GM18870 (cell line): ENCODE measurements around the gene PA2G4.
"Not testable (repeated sequence)": the region's sequence is repeated elsewhere in the genome, so short reads cannot be mapped to it uniquely, and the experiment has no call there.

ENCODE experiments used
- ATAC-seq: cut with Tn5 transposase; IDR thresholded peaks from one replicate; pipeline ENCODE4 v1.9.1; 2021; ENCODE audit warnings: moderate library complexity; ENCODE audit not compliant: unreplicated experiment

Gene PA2G4

GRCh38 chr12:56098592-56098991, 5.8 kb upstream of the PA2G4 start:
- ATAC-seq, result no peak

DNA sequence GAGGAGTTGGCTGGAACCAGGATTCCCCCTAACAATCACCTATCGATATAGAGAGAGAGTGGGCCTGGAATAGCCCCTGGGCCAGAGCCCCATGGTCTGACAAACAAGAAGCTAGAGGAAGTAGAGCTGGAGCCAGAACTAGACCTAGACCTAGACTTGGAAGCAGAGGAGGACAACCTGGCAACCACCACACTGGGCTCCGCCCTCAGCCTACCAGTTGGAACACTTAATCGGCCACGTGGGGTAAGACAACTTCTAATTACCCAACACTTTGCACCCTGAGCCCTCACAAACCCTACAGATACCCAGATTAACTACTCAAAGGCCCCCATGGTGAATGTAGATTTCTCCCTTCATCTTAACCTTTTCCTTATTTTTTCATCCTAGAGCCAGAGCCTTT, 4.6 kb upstream of the PA2G4 start:
- no peak for ATAC-seq

DNA sequence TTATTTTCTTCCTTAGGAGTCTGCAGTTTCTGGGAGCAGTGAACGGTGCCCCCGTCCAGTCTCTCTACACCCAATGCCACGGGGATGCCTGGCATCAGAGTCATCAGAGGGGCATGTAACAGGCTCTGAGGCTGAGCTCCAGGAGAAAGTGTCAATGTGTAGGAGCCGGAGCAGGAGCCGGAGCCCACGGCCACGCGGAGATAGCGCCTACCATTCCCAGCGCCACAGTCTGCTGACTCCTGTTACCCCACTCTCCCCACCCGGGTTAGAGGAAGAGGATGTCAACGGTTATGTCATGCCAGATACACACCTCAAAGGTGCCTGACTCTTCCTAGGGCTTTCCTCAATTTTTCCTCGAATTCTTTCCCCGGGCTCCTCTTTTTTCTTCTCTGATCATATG, 3.3 kb upstream of the PA2G4 start:
- no peak for ATAC-seq

DNA sequence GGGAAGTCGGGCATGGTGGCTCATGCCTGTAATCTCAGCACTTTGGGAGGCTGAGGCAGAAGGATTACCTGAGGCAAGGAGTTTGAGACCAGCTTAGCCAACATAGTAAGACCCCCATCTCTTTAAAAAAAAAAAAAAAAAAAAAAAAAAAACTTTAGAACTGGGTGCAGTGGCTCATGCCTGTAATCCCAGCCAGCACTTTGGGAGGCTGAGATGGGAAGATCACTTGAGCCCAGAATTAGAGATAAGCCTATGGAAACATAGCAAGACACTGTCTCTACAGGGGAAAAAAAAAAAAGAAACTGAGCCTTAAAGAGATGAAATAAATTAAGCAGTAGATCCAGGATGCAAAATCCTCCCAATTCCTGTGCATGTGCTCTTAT, 1.7 kb upstream of the PA2G4 start:
- no peak for ATAC-seq

- ATAC-seq, result no peak
Observed at GRCh38 chr12:56103066-56103711, 1.2 kb upstream of the PA2G4 start.

DNA sequence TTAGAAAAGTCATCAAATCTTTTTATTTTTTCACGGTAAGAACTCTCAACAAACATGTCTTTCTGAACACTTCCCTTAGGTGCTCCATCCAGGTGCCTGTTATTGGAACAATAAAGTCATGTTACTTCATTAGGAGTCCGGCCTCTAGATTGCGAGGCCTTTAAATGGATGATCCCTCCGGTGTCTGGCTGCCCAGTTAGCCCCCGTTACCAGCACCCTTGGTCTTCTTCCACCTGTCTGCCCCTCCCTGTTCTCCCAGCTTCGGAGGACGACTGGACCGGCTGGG, 593 bp upstream of the PA2G4 start:
- no peak for ATAC-seq

- no peak for ATAC-seq
Observed at GRCh38 chr12:56104815-56105608, 653 bp downstream of the PA2G4 start.

DNA sequence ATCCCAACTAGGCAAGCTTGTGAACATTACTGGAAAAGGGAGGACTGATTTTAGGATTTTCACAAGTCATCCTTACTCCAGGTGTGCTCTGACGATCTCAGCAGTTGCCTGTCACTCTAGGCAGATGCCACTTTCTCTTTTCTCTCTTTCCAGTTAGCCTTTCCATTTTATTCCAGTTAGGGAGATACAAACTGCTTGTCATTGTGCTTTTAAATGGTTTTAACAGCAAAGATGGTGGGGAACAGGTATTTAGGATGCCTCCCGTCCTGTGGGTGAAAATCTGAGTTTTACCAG, 1.2 kb downstream of the PA2G4 start:
- no peak for ATAC-seq

DNA sequence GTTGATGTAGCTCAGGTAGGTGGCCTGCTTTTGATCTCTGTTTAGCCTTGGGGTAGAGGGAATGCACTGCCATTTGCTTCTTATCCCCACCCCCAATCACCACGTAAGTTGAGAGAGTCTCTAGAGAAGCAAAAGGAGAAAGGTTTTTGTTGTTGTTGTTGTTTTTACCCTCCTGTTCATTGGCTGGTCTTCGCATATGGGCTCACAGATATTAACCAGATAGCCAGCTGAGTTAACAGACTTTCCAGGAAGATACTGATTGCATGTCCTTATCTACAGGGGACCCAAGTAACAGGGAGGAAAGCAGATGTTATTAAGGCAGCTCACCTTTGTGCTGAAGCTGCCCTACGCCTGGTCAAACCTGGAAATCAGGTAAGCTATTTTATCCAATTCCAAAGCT, 2.9 kb downstream of the PA2G4 start:
- no peak for ATAC-seq

DNA sequence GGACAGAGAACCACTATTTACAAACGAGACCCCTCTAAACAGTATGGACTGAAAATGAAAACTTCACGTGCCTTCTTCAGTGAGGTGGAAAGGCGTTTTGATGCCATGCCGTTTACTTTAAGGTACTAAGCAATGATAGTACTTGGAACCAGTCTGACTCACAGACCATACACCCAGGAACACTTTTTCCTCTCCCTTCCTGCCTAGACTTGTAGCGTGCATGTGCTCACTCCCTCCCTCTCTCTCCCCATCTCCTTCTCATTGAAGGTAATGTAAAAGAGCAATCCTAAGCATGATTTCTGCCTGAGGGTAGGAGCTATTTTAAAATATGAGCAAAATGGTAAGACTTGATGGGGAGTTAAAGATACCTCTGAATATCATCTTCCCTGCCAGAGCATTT, 6.2 kb downstream of the PA2G4 start:
- no peak for ATAC-seq

GRCh38 chr12:56114084-56114483, 9.7 kb downstream of the PA2G4 start:
- no peak for ATAC-seq

- no peak for ATAC-seq
Observed at GRCh38 chr12:56115329-56115728, 11.0 kb downstream of the PA2G4 start.

- ATAC-seq, result peak; percentile 28
Observed at GRCh38 chr12:56116267-56117081, 12.1 kb downstream of the PA2G4 start, which contains the start of gene RPL41. TSS of gene RPL41 (plus strand) at chr12:56116633.

GRCh38 chr12:56117082-56117706, 12.8 kb downstream of the PA2G4 start:
- ATAC-seq, result not testable (repeated sequence)

DNA sequence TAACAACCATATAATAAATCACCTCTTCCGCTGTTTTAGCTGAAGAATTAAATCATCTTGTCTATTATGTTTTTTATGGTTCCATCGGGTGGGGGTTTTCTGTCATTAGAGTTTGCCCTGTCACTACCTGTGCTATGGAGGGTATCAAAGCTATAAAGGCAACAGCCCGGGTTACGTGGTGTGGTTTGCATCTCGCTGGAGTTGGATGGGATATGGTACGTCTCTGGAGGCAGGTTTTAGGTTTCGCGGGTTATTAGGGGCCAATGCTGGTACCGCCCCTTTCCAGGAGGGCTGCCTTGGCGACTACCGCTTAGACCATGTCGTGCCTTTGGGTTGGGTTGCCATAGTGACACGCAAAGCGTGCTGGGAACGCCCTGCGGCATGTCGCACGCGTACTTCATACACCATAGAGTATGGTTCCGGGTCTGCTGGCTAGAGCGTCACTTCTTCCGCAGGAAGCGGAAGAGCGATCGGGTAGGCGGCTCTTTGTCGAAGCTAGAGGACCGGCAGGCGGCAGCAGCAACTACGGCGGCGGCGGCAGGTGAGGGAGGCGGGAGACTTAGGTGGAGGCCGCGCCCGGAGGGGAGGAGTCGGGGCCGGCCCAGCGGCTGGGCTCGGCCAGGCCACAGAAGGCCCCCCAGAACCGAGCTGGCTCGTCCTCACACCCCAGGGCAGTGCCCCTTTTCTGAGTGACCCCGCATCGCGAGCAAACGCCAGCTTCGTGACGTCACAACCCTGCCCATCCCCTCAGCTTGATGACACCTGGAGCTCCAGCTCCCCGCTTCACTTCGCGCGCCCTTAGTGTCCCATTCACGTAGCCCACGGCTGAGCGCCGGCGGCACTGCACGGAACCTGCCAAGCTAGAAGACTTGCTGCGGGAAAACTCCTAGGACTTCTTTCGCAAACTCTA, 13.7 kb downstream of the PA2G4 start, which contains the start of gene ZC3H10:
TSS of gene ZC3H10 (plus strand) at position 489 of the 910 bp plus-strand sequence. CDS start 2,297 bp downstream, outside the sequence.
- peak; percentile 90 for ATAC-seq

DNA sequence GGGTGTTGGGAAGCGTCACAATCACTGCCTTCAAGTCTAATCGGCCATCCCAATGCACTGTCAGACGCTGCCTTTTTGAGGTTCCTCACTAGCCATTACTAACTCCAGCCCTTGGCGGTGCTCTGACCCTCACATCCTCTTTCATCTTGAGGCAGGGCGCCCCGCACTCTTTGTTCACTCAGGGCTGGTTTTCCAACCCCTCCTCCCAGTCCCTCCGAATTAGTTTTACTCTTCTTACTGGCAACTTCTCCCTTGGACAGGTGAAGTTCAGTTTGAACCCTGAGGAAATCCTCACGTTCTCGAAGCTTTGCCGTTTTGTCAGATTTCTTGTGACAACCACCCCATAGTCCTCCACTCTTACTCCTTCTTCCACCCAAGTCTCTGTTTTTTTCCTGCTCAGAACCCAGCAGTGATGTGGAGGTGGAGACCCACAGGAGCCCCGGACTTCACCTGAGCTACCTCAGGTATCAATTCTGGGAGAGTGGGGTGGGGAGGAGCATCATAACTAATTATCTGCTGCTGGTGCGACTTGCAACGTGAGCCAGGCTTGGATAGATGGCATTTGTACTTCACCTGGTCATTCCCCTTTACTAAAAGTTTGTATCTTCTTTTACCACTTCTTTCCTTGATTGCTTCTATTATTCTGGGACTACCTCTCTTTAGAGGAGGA, 14.5 kb downstream of the PA2G4 start:
- ATAC-seq, result no peak

- ATAC-seq, result no peak
Observed at GRCh38 chr12:56119361-56119796, 15.0 kb downstream of the PA2G4 start.

GRCh38 chr12:56120158-56120846, 15.9 kb downstream of the PA2G4 start:
- ATAC-seq, result no peak

DNA sequence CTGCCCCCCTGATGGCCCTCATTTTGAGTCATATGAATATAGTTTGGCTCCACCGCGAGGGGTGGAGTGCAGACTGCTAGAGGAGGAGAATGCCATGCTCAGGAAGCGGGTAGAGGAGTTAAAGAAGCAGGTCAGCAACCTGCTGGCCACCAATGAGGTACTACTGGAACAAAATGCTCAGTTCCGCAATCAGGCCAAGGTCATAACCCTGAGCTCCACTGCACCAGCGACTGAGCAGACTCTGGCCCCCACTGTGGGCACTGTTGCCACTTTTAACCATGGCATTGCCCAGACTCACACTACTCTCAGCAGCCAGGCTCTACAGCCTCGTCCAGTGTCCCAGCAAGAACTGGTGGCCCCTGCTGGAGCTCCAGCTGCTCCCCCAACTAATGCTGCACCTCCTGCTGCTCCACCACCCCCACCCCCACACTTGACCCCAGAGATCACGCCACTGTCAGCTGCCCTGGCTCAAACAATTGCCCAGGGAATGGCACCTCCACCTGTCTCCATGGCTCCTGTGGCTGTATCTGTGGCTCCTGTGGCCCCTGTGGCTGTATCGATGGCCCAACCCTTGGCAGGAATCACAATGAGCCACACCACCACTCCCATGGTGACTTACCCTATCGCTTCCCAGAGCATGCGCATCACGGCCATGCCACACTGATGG, 17.0 kb downstream of the PA2G4 start:
- no peak for ATAC-seq
